SU-DHL-6 (cell line): ENCODE measurements around the gene POU2F3.

Experiments used
- EZH2phosphoT487 ChIP-seq: fragments of 200-600 bp; sonication (generic), shearing (Covaris generic); conservative IDR thresholded peaks from 2 replicates; pipeline ENCODE4 v1.6.1; 2018; ENCODE audit warnings: mild to moderate bottlenecking, antibody characterized with exemption, low read length, moderate library complexity, mixed read lengths
- TF ChIP-seq, protein P1 (sequence below): fragments of 200-600 bp; sonication (generic); IDR thresholded peaks from one replicate; pipeline ENCODE4 v1.5.1; 2017; ENCODE audit warnings: antibody characterized with exemption, mild to moderate bottlenecking, low read length, moderate library complexity; ENCODE audit not compliant: insufficient read depth, poor library complexity, severe bottlenecking

DNA sequence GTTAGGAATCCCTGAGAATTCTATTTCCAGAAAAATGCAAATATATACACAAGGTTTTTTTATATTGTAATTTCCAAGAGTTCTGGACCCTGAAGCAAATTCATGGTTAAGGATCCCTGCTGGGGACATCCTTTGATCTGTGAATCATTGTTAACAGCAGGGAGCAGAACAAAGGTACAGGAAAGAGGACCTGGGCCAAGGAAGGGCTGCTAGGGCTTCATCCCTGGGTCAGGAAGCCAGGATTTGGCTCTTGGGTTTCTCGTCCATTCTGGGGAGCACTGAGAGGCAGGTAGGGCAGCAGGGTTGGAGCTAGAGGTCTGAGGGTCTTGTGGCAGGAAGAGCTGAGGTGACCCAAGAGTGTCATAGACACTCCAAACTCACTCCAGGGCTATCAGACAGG, 39.3 kb upstream of the POU2F3 start:
- TF ChIP-seq EZH2phosphoT487, result no peak
- TF ChIP-seq, protein P1, sequence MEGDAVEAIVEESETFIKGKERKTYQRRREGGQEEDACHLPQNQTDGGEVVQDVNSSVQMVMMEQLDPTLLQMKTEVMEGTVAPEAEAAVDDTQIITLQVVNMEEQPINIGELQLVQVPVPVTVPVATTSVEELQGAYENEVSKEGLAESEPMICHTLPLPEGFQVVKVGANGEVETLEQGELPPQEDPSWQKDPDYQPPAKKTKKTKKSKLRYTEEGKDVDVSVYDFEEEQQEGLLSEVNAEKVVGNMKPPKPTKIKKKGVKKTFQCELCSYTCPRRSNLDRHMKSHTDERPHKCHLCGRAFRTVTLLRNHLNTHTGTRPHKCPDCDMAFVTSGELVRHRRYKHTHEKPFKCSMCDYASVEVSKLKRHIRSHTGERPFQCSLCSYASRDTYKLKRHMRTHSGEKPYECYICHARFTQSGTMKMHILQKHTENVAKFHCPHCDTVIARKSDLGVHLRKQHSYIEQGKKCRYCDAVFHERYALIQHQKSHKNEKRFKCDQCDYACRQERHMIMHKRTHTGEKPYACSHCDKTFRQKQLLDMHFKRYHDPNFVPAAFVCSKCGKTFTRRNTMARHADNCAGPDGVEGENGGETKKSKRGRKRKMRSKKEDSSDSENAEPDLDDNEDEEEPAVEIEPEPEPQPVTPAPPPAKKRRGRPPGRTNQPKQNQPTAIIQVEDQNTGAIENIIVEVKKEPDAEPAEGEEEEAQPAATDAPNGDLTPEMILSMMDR, result no peak
